SHP77 treated with DMSO at 0.1 percent for 48 hours (cell line): ENCODE measurements around the gene KMT2C.
"Not testable (repeated sequence)": the region's sequence is repeated elsewhere in the genome, so short reads cannot be mapped to it uniquely, and the experiment has no call there.

Experiments used
- DNase-seq: peaks from one replicate; lab custom pipeline; 2025; lab: John Stamatoyannopoulos, UW

The KMT2C gene

DNA sequence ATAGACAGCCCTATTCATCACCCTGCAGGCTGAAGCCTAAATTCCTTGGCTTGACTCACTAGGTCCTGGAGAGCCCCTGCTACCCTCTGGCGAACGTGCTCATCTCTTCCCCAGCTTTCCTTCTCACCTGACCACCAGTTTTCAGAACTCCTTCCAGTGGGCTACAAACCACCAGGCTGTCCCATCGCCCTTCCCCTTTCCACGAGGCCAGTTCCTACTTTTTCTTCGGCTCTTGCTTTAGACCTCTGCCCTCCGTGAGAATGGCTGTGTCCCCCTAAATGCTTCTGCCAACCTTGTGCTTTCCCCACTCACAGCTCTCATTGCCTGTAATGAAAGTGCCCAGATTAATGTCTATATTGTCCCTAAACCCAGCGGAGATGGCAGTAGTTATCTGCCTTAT is 5.4 kb upstream of the KMT2C start:
- not testable (repeated sequence) for DNase-seq

DNA sequence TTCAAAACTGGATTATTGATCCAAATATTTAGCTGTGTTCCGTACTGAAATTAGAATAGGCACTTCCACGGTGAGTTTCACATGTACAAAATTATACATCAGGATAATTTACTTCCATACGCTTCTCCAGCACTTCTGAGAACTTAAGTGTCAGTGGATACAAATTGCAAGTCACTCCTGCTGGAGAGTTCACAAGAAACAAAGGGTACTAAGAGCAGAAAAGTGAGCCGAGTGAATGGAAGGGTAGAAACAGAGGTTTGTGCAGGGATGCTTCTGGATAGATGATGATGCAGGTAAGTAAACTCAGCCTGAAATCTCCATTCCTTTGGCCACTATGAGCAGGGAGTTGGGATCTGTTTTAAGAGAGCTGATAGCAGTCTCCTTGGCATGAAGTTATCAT is 2.2 kb upstream of the KMT2C start:
- DNase-seq = not testable (repeated sequence)

DNA sequence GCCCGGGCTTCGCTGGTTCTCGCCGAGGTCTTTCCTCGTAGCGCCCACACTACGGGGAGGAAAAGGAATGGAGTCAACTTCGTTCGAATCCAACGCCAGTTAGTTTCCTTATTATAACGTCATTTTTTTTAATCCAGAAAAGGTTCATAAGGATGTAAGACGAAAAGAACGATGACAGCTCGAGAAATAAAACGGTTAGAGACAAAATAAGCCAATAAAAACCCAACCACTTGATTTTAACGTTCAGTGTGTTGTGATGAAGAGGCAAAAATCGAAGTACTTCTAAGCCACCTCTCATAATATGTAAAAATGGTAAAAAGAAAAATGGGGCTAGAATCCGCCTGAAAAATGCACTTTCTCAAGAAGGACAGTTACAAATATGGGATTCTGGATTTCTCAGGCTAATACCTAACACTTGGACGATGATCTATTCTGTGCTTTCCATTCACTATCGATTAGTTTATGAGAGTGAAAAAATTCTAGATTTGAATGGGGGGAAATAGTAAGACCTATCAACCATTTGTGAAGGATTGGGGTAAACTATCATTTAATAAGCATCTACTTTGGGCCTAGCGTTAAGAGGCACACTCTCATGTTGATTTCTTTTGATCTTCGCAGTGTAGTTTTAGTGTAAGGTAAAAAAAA is 1.2 kb upstream of the KMT2C start:
- not testable (repeated sequence) for DNase-seq

DNA sequence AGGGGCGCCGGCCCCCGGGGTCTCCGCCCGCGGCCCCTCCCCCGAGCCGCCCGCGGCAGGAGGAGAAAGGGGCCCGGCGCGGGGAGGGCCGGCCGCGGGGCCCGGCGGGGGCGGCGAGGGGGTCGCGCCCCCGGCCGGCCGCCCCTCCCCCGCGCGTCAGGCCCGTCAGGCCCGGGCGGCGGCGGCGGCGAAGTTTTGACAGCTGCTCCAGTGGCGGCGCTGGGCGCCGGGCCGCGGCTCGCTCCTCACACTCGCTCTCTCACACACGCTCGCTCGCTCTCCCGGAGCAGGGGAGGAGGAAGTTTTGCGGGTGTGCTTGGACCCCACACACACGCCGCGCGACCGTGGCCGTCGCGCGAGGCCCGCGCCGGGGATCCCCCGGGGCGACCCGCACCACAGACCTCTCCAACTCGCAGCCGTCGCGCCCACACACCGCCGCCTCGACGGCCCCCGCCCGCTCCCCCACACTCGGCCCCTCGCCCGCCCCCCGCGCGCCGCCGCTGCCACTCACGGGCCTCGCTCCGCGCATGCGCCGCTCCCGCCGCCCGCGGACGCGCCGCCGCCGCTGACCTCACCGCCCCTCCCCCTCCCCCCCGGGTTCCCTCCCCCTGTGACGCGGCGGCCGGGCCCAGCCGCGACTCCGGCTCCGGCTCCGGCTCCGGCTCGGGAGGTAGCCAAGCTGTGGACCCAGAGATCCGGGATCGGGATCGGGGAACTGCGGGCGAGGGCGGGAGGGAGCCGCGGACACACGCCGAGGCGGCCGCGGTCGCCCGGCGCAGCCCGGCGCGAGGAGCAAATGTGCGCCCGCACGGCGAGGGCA is 518 bp upstream of the KMT2C start:
- peak; percentile 38 for DNase-seq

DNA sequence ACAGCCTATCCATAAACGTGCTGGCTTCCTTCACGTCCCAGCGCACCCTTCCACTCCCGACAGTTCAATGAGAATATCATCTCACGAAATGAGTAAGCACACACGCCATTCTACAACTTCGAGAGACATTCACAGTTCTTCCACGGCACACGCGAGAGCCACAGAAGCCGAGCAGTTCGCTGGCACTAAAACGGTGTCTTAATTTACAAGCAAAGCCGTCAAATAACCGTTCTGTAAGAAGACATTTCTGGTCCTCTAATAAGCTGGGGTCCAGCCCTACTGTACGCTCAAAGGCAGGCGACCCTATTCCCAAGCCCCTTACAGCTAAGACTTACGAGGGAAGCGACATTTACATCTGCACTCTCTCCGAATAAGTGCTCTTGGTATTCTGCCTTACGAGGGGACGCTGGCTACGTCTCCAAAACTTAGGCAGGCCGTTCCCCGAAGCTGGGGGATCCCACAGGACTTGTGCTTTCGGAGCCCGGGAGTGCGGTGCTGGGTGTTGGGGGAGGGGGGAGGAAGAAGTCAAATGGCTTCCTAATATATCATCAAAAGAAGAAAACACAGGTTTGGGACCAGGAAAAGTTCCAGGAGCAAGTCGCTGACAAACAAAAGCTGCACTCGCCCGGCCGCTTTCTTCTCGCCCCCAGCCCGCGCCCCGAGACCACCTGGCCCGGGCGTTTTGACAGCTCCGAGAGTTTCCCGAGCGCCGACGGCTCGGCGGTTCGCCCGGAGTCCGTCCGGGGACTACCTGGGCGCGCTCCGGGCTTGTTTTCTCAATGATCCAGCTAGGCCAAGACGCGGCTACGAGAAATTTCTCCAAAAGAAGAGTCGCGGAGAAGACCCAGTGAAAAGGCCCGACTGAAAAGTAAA is 1.1 kb downstream of the KMT2C start:
- DNase-seq = not testable (repeated sequence)

DNA sequence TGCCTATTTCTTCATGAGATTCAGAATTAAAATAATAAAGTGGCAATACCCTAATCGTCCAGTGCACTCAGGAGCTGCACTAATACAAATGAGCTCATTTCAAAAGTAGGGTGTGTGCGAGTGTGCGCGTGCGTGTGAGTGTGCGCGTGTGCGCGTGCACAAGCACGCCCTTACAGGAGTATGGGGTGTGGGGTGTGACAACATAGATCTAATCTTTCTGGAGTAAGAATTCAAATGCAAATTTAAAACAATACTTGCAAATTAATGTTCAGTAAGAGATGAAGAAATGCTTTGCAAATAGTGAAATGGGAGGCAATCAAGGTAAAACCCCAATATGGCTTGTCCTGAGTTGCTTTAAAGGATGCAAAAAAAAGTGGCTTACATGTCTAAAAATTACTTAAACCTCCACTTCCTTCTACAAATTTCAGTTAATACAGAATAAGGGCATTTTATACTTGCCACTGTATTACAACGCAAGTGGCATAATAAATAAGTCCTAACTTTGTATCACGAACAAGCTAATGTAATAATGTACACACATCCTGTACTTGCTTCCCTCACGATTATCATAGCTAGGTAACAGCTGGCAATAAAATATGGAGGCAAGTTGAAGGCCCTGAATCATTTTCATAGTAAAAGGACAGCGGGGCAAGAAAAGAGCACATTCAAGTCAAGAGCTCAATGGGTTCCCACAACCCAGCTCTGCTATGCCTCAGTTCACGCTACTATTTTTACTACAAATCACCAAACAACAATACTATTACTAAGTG is 1.9 kb downstream of the KMT2C start:
- not testable (repeated sequence) for DNase-seq

DNA sequence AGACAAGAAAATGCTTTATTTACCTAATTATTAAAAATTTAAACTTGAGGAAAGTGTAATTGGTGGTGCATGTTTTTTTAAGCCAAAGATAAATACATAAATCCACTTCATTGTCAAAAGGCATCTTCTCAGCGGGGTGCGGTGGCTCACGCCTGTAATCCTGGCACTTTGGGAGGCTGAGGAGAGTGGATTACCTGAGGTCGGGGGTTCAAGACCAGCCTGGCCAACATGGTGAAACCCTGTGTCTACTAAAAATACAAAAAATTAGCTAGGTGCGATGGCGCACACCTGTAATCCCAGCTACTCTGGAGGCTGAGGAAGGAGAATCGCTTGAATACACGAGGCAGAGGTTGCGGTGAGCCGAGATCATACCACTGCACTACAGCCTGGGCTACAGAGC is 3.1 kb downstream of the KMT2C start:
- DNase-seq = not testable (repeated sequence)

DNA sequence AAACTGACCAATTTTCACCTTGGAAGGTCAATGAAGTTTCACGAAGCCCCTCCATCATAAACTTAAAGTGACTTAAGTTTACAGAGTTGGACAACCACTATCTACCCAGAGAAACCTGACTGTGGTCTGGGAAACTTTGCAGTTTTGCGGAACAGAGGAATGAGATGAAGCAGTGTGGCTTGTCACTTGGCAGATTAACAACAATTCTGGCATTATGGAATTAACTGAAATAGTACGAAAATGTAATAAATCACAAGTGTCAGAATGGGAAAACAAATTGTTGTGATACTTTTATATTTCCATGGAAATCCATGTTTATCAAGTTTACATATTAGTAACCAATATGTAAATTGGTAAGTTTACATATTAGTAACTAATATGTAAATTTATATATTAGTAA is 4.9 kb downstream of the KMT2C start:
- DNase-seq = no peak

DNA sequence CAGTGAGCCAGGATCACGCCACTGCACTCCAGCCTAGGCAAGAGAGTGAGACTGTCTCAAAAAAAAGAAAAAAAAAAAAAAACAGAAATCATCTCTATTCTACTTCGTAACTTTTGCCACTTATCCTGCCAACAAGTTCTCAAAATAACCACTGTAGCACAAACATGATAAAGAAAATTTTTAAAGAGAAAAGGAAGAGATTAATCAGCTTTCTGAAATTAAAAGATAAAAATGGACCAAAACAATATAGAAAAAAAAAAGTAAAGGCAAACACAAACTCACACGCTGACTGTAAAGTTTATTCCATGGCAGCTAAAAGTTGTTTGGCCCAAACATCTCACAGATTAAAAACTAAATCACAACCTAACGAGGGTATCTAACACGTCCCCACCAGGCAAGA is 5.7 kb downstream of the KMT2C start:
- DNase-seq = not testable (repeated sequence)

DNA sequence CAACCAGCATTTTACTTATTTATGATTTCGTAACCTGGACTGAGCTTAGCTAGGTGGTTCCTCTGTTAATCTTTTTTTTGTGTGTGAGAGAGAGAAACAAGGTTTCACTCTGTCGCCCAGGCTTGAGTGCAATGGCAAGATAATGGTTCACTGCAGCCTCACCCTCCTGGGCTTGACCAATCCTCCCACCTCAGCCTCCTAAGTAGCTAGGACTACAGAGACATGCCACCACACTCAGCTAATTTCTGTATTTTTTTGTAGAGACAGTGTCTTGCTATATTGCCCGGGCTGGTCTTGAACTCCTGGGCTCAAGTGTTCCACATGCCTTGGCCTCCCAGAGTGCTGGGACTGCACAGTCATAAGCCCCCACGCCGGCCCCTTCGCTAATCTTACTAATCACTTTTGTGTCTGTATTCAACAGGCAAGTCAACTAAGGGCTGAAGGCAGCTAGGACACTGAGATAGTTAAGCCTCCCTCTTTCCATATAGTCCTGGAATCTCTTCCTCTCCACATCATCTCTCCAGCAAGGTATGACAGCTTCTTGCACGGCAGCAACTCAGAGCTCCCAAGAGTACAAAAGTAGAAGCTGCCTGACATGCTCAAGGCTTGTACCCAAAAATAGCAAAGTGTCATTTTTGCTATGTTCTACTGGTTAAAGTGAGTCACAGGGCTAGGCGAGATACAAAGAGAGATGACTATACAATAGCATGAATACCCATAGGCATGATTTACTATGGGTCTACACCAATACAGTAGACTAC is 11.3 kb downstream of the KMT2C start:
- no peak for DNase-seq

DNA sequence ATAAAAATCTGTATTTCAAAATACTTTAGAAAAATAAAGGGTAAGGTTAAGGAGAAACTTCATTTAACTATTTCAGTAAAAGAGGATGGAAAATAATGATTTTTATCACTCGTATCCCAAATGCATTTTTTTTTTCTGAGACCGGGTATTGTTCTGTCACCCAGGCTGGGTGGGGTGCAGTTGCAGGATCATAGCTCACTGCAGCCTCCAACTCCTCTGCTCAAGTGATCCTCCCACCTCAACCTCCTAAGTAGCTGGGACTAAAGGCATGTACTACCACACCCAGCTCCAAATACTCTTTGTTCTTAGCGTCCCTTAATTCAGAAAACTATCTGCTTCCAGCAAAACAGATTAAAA is 11.8 kb downstream of the KMT2C start:
- DNase-seq = no peak

DNA sequence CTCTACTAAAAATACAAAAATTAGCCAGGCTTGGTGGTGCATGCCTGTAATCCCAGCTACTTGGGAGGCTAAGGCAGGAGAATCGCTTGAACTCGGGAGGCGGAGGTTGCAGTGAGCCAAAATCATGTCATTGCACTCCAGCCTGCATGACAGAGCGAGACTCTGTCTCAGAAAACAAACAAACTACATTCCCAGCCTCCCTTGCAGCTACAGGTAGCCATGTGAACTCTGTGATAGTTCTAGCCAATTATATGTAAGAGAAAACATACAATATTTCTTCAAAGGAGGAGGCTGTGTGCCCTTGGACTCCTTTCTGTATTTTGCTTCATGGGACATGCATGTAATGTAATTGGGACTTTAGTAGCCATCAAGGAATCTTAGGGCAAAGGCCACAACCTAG is 12.6 kb downstream of the KMT2C start:
- DNase-seq = not testable (repeated sequence)

DNA sequence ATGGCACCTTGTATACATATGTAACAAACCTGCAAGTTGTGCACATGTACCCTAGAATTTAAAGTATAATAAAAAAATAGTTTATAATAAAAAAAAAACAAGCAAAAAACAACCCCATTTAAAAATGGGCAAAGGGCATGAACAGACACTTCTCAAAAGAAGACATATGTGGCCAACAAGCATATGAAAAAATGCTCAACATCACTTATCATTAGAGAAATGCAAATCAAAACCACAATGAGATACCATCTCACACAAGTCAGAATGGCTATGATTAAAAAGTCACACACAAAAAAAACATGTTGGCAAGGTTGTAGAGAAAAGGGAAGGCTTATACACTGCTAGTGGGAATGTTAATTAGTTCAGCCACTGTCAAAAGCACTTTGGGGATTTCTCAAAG is 14.9 kb downstream of the KMT2C start:
- not testable (repeated sequence) for DNase-seq

DNA sequence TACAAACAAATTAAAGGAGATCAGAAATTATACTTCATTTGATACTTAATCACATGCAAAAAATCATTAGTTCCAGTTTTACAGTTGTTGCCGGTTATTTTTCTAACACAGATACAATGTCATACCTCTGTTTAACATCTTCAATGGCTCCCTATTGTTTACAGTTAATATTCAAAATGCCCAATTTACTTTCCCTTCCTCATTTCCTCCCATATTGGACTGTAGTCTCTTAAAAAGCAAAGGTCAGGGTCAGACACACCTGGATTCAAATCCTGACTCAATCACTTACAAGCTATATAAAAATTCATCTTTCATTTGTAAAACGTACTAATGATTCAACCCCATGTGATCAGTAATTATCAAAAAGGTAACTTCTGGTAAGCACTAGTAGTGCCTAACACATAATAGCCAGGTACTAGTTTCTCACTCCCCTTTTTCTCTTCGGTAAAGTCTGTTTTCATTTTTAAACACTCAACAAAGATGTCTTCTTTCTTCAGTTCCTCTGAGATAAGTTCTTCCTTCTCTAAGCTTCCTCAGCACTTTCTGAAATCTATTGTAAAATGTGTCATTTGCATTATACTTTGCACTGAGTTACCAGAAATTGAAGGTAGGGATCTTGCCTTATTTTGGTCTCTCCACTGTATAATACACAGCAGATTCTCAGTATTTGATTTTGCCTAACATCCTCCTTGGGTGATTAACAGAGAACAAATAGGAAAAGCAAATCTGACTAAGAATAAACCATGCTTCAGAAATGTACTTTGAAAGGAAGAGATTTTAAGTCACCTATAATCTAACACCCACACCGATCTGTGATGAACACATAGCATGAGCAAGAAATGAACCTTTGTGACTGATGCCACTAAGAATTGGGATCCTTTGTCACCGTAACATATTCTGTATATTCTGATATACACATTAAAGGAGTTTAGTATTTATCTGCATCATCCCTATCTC is 16.1 kb downstream of the KMT2C start:
- no peak for DNase-seq

DNA sequence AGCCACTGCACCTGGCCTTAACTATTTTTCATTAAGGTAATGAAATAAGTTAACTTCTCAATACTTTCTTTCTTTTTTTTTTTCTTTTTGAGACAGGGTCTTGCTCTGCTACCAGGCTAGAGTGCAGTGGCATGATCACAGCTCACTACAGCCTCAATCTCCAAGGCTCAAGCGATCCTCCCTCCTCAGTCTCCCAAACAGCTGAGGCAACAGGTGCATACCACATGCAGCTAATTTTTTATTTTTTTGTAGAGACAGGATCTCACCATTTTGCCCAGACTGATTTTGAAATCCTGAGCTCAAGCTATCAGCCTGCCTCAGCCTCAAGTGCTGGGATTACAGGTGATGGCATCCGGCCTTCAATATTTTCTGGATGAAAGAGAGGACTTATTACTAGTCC is 21.0 kb downstream of the KMT2C start:
- DNase-seq = no peak

DNA sequence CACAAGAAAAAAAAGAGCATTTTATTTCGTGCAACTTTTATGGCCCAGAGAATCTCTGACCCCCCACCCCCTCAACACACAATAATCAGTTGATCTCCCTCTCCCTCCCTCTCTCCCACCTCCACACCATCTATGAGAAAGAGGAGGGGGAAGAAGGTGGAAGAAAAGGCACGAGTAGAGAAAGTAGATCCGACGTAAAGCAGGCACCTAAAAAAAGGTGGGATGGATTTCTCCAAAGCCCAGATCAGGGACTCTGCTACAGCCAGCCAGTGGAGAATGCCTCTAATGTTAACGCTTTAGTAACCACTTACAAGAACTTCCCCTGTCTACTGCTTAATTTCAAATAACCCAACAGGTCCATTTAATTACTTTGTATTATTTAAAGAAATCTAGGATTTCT is 24.4 kb downstream of the KMT2C start:
- DNase-seq = no peak

DNA sequence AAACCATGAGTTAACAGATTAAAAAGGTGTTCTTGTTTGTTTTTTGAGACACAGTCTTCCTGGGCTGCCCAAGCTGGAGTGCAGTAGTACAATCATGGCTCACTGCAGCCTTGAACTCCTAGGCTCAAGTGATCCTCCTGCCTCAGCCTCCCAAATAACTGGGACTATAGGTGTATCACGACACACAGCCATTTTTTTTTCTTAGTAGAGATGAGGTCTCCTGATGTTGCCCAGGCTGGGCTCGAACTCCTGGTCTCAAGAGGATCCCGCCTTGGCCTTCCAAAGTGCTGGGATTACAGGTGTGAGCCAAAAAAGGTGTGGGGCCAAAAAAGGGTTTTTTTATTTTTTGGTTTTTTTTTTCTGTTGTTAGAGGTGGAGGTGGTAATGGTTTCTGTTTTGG is 29.3 kb downstream of the KMT2C start:
- no peak for DNase-seq

DNA sequence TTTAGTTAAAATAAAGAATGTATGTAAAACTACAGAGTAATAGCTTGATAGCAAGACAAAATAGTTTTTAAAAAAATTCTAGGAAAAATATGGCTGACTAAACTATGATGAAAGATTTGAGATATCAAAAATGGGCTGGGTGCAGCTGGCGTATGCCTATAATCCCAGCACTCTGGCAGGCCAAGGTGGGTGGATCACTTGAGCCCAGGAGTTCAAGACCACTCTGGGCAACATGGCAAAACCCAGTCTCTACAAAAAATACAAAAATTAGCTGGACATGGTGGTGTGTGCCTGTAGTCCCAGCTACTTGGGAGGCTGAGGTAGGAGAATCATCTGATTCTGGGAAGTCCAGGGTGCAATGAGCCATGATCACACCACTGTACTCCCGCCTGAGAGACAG is 29.8 kb downstream of the KMT2C start:
- DNase-seq = not testable (repeated sequence)

DNA sequence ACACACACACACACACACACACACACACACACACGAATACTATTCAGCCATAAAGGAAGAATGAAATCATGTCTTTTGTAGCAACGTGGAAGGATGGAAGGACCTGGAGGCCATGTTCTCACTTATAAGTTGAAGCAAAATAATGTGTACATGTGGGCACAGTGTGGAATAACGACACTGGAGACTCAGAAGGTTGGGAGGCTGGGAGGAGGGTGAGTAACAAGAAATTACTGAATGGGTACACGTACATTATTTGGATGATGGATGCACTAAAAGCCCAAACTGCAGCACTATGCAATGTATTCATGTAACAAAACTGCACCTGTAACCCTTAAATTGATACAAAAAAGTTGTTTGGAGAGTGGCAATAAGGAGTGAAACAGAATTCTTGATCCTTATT is 32.1 kb downstream of the KMT2C start:
- no peak for DNase-seq
